Stimulated activated CD4-positive, alpha-beta T cell treated with anti-CD3 and anti-CD28 coated beads, Interleukin-4, amount 100 ng/mL, for 4 hours (primary cell): ENCODE results near the gene CORO7.

Experiments used
- DNase-seq, 2 experiments: peaks; one replicate each; pipeline ENCODE4 v3.0.0-alpha.2; 2020

CORO7 gene

DNA sequence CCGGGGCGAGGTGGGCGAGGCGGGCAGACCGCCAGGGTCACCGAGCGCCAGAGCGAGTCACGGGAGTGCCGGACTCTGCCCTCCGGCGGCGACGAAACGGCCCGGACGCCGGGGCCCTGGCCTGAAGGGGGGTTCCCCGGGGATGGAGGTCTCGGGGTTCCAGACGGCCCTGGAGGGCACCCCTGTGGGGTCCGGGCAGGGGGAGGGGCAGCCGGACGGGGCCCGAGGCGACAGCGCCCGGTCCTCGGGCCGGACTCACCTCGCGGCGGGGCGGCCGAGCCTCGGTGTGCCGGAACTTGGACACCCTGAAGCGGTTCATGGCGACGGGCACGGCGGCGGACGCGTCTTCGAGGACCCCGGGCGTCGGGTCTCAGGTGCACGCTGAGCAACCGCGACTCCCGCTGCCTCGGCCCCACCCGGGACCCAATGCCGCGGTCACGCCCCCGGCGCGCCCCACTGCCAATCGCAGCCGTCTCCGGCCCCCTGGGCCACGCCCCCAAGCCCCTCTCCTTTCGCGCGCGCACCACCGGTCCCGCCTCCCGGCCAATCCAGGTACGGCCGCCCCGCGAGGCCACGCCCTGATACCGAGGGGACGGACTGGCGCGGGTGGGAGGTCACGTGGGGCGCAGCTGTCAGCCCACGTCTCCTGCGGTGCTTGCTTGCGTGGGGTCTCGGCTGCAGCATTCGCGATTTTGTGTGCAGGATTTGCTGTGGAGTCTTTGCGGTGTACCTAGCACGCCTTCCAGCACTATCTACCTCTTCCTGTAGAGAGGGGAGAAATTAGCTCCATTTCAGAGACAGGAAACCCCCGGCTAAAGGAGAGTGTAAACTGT is at the start of gene CORO7:
TSS of gene CORO7 (minus strand) at position 397 of the 833 bp plus-strand sequence. CDS start at position 319, 78 bp downstream.
- DNase-seq = peak; percentile 99

GRCh38 chr16:4463522-4464163 is 47.2 kb upstream of the CORO7 start:
- no peak for DNase-seq

DNA sequence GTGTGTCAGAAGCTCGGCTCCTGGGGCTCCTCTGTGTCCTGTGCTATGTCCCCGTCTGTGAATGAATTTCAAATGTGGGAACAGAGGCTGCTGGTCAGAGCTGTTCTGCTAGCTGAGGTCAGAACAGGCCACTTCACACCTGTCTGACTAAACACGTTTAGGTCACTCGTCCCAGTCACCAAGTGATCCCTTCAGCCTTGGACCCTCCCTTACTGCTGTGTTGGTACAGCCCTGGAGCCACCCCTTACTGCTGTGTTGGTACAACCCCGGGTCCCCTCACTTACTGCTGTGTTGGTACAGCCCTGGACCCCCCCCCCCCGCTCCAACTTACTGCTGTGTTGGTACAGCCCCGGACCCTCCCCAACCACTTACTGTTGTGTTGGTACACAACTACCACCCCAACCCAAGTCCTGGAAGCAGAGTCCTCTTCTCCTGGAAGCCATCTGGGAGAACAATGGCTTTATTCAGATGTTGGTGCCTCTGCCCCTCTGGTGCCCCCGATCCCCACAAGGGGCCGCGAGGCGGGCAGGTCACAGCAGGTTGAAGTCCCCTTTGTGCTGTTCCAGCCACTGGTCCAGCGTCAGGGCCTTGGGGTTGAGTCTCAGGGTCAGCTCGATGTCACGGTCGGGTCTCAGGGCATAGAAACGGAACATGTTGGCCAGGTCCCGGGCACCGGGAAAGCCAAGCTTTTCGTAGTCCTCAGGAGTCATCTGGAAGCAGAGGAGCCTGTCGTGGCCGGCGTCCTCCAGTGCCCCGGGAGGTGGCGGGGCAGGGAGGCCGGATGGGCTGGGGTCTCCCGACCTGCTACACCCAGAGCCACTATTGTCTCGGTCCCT is 45.1 kb upstream of the CORO7 start:
- DNase-seq = no peak

- DNase-seq = no peak
Measured at GRCh38 chr16:4460936-4461249, 44.5 kb upstream of the CORO7 start.

DNA sequence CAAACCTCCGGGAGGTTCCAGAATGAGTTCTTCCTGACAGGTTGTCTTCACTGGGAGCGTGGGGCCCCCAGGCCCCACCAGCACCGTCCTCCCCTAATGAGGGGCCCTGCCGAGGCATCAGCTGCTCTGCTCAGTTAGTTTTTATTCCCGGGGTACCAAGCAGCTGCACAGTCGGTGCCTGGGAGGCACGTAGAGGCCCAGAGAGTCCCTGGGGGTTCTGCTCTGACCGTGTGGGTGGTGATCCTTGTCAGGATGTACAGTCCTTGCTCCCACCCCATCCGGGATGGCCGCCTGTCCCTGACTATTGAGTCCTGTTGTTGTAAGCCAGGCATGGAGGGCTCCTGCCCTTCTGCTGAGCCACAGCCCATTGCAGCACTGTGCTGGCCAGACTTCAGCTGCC is 39.6 kb upstream of the CORO7 start:
- no peak for DNase-seq

- DNase-seq = no peak
Measured at GRCh38 chr16:4455081-4455480, 38.7 kb upstream of the CORO7 start.

DNA sequence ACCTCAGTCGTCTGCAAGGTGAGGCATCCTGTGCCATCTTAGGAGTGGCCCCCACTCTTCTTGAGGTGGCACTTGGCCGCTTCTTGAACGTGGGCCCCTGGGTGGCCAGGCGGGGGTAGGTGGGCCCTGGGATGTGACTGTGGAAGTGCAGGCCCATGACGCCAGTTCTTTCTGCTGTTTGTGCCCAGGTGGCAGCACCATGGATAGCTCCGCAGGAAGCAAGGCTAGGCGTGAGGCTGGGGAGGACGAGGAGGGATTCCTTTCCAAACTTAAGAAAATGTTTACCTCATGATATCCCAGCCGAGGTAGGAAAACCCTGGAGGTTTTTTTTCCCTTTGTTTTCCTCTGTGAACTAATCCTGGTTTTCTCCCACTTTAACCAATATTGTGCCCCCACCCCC is 38.2 kb upstream of the CORO7 start:
- no peak for DNase-seq

DNA sequence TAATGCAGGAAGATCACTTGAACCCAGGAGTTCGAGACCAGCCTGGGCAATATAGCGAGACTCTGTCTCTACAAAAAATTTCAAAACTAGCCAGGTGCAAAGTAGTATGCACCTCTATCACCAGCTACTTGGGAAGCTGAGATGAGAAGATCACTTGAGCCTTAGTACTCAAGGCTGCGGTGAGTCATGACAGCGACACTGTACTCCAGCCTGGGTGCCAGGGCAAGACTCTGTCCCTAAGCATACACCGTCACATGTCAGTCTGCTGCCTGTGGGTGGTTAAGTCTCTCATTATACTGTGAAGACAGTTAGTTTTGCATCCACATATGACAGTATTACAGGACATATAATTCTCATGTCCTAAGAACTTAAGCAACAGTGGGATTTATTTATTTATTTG is 36.3 kb upstream of the CORO7 start:
- DNase-seq = no peak

DNA sequence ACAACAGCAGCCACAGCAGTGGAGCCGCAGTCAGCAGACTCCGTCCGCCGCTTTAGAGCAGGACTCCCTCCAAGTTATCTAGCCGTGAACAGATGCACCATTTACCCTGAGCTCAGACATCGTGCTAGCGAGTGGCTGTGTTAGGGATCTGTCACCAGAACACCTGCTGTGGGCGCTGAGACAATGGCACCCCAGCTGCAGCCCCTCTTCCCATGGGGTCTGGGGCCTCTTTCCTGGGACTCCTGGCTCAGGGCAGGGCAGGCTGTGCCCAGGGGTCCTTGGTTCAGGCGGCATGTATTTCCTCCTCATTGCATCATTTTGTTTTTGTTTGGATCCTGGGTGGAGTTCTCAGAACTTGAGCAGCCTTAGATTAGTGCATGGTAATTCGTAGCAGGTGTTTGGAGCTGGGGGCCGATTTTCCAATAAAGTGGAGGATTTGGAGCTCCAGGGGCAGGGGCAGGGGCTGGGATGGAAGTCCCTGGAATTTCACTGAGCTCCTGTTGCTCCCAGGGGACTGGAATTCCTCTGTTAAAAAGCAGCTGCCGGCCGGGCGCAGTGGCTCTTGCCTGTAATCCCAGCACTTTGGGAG is 34.6 kb upstream of the CORO7 start:
- DNase-seq = no peak

- DNase-seq = no peak
Measured at GRCh38 chr16:4450430-4450829, 34.0 kb upstream of the CORO7 start.

- no peak for DNase-seq
Measured at GRCh38 chr16:4443986-4444385, 27.6 kb upstream of the CORO7 start.

GRCh38 chr16:4443271-4443670 is 26.9 kb upstream of the CORO7 start:
- no peak for DNase-seq

DNA sequence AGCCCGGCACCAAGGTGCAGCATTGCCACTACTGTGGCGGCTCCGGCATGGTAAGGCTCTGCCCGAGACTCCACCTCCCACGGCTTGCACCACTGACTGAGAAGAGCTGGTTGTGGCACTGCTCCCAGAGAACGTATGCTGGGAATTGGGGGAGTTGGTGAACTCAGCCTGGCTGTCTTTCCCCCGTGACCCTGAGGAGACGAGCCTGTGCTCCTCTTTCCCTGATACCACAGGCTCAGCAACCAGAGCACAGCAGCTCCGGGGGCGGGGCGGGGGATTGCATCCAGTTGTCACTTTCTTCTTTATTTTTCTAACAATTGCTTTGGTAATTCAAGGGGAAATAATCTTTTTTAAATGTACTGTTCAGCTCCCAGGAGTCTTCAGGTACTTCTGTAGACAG is 26.0 kb upstream of the CORO7 start:
- DNase-seq = no peak

DNA sequence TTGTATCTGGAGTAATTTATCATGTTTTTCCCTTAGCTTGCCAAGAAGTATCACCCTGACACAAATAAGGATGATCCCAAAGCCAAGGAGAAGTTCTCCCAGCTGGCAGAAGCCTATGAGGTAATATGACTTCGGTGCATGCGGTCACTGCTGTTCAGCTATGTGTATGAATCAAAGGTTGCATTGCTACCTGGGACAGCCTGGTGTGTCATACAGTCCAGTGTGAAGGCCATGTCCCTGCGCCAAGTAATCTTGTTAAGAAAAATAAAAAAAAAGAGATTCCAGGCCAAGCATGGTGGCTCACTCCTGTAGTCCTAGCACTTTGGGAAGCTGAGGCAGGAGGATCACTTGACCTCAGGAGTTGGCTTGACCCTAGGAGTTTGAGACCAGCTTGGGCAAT is 21.0 kb upstream of the CORO7 start:
- no peak for DNase-seq

DNA sequence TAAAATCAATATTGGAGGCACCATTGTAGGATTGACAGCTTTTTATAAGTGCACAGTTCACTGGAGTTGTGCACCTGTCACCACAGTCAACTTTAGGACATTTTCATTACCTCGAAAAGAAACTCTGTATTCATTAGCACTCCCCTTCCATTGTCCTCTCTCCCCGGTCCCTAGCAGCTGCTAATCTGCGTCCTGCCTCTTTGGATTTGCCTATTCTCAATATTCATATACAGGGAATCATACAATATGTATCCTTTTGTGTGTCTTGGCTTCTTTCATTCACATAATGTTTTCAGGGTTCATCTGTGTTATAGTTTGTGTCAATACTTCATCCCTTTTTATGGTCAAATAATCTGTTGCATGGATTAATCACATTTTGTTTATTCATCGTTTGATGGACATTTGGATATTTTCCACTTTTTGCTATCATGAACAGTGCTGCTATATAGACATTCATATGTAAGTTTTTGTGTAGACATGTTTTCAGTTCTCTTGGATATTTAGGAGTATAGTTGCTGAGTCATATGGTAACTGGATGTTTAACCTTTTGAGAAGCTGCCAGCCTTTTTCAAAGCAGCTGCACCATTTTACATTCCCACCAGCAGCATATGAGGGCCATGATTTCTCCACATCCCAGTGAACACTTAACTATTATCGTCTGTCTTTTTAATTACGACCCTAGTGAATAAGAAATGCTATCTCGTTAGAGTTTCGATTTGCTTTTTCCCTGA is 19.1 kb upstream of the CORO7 start:
- DNase-seq = no peak

- DNase-seq = no peak
Measured at GRCh38 chr16:4433914-4434787, 17.8 kb upstream of the CORO7 start.

DNA sequence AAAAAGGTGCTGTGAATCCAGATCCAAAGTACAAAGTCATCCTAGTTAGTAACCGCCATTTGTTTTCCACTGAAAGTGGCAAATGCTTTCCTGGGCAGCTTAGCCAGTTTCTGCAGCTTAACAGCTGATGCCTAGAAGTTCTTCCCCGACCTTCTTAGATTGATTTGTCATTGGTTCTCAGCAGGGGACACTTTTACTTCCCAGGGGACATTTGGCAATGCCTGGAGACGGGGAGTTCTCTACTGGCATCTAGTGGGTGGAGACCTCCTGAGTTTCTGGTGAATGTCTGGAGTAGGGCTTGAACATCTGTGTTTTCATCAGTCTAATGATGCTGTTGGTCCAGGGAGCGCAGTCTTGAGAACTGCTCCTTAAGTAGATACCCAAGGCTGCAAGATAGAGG is 16.8 kb upstream of the CORO7 start:
- DNase-seq = no peak

GRCh38 chr16:4431023-4431422 is 14.6 kb upstream of the CORO7 start:
- no peak for DNase-seq

- no peak for DNase-seq
Measured at GRCh38 chr16:4428500-4428899, 12.1 kb upstream of the CORO7 start.

- DNase-seq = no peak
Measured at GRCh38 chr16:4426722-4427372, 10.5 kb upstream of the CORO7 start.

DNA sequence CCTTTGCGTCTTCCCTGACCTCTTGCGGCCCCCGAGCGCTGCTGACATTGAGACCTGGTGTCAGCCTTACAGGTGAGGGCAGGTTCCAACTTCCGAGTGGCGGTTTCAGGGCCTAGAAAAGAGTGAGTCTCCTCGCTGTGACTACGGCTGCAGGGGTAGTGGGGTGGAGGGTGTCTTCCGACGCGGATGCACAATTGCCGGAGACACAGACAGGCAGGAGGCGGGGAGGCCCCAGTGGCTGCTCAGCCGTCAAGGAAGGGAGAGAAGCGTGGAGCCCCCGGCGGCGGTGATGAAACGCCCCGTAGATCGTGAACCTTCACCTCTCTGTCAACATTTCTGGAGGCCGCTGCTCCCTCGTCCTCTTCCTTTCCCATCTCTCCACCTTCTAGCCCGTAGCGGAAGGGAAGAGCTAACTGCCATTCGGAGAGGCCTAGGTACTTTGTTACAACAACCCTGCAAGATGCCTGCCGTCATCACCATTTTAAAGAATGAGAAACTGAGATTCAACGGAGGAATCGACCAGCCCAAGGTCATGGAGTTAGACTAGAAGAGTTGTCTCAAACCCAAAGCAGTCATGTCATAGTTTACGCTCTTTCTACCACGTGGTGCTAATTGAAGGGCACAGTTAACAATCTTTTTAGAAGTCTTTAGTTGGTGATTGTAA is 9.8 kb upstream of the CORO7 start:
- no peak for DNase-seq
